Neutrophil (primary cell): ENCODE data around the gene BCORL1.

Experiments used
- H3K27ac ChIP-seq: fragments of 200-600 bp; sonication (generic); 2 replicates; pipeline ENCODE4 v1.5.1; 2016; ENCODE audit warnings: mild to moderate bottlenecking, moderate library complexity
- H3K27me3 ChIP-seq: fragments of 200-600 bp; sonication (generic); 2 replicates; pipeline ENCODE4 v1.6.0; 2016; ENCODE audit warnings: mild to moderate bottlenecking
- H3K36me3 ChIP-seq: fragments of 200-600 bp; sonication (generic); 2 replicates; pipeline ENCODE4 v1.5.1; 2017
- H3K4me1 ChIP-seq, 2 experiments: fragments of 200-600 bp in 1 of 2; sonication (generic) in 1 of 2; 1 replicate in 1 of 2; 2 replicates in 1 of 2; pipeline versions ENCODE4 v1.5.1 to v1.6.1; 2013 to 2016; ENCODE audit warnings: low read depth in 1 of 2, low read length in 1 of 2, mild to moderate bottlenecking in 1 of 2, moderate library complexity in 1 of 2; ENCODE audit not compliant: control insufficient read depth in 1 of 2, insufficient read depth in 1 of 2
- H3K4me3 ChIP-seq, 2 experiments: fragments of 200-600 bp in 1 of 2; sonication (generic) in 1 of 2; 1 replicate in 1 of 2; 2 replicates in 1 of 2; pipeline ENCODE4 v1.5.1; 2013 to 2016; ENCODE audit warnings: low read depth in 1 of 2, low read length in 1 of 2, mild to moderate bottlenecking in 1 of 2, moderate library complexity in 1 of 2
- H3K9me3 ChIP-seq: fragments of 200-600 bp; sonication (generic); 2 replicates; pipeline ENCODE4 v1.5.1; 2016
- TF ChIP-seq, protein P1 (sequence below): fragments of 200-600 bp; sonication (generic); IDR thresholded peaks from 2 replicates; pipeline ENCODE4 v1.5.1; 2016; ENCODE audit warnings: antibody characterized with exemption

The BCORL1 gene

DNA sequence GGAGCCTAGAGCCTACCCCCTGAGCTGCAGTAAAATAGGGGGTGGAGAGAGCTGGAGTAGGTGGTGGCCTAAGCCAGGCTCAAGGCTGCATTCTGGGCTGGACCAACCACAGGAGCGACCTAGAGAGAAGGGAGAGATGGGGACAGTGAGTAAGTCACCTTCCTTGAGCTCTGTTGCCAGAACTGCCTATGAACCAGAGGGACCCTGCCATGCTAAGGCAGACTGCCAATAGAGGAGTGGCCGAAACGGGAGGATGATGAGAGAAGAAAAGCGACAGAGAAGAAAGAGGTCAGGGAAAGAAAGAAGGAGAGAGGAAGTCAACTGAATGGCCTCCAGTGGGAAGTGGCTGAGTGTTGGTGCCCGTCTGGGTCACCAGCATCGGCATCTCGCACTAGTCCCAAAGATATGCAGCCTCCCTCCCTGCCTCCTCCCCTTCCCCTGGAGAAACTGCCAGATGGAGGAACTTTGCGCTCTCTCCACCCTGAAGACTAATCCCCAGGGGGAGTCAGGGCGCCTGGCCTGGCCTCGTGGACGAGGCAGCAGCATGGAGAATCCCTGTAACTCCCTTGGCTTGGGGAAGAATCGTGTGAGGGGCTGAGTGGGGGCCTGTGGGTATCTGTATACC is 99.1 kb downstream of the BCORL1 start:
- Histone ChIP-seq H3K36me3 (peaks cover 9% of the 10 kb centered on the region), H3K4me1 (peaks cover 55 to 66% of the 10 kb centered on the region in 2 experiments), H3K27me3 (no peaks in the 10 kb centered on the region), H3K9me3 (no peaks in the 10 kb centered on the region), H3K27ac (peak overlapping the region; percentile 97), H3K4me3 (peak overlapping the region; percentile 47 to 59)
- TF ChIP-seq, protein P1, sequence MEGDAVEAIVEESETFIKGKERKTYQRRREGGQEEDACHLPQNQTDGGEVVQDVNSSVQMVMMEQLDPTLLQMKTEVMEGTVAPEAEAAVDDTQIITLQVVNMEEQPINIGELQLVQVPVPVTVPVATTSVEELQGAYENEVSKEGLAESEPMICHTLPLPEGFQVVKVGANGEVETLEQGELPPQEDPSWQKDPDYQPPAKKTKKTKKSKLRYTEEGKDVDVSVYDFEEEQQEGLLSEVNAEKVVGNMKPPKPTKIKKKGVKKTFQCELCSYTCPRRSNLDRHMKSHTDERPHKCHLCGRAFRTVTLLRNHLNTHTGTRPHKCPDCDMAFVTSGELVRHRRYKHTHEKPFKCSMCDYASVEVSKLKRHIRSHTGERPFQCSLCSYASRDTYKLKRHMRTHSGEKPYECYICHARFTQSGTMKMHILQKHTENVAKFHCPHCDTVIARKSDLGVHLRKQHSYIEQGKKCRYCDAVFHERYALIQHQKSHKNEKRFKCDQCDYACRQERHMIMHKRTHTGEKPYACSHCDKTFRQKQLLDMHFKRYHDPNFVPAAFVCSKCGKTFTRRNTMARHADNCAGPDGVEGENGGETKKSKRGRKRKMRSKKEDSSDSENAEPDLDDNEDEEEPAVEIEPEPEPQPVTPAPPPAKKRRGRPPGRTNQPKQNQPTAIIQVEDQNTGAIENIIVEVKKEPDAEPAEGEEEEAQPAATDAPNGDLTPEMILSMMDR = no peak

DNA sequence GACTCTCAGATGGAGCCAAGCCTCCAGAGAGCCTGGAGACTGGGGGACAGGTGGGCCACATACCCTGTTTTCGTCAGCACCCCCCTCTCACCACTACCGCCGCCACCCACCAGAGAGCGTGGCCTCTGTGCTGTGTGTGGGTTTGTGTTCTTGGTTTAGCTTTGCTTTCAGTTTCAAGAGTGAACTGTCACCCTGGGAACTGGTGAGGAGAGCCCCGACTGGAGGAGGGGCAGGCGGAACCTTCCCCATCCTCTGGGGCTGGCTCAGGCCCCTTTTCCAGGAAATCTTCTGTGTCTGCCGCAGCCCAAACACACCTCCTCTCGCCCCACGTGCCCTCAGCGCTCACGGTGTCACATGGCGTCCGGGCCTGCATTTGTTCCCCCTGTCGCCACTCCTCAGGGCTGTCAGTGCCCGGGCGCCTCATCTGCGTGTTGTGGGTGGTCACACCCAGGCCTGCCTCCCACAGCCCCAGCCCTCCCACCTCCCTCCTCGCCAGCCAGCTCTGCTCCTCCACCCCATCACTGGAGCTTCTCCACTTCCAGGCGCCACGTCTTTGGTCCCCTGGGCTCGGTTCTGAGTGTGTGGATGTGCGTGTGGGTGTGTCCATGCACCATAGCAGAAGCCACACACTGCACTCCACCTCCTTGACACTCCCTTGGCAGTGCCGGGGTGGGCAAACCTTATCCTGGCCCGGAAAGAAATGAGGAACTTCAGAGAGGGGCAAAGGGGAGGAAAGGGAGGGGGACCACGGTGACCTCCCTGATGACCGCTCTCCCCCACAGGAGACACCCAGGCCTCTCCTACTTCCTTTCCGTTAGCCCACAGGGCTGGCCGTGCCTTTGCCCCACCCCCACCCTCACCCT is 100.0 kb downstream of the BCORL1 start:
- Histone ChIP-seq H3K4me1 (peaks cover 59 to 75% of the 10 kb centered on the region in 2 experiments), H3K36me3 (peaks cover 9% of the 10 kb centered on the region), H3K9me3 (no peaks in the 10 kb centered on the region), H3K27me3 (no peaks in the 10 kb centered on the region), H3K27ac (peak overlapping the region; percentile 97), H3K4me3 (peak overlapping the region; percentile 47 to 59)
- TF ChIP-seq, protein P1 = peak; percentile 69

DNA sequence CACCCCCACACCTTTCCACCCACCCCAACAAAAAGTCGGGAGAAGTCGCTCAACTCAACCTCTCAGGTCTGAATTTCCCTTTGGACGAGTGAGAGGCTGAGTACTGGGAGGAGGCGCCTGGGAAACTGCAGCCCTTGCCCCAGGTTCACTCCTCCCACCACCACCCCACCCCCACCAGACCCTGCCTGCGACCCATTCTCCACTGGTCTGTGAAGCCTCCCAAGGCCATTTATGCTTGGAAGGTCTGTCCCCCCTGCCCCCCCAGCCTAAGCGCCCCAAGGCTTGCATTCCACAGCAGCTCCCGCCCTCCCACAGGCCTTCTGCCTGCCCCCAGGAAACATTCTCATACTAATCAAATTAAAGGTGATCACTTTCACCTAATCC is 100.7 kb downstream of the BCORL1 start:
- TF ChIP-seq, protein P1 = no peak
- Histone ChIP-seq H3K4me3 (peak overlapping the region; percentile 59 to 68), H3K9me3 (no peaks in the 10 kb centered on the region), H3K36me3 (peaks cover 9% of the 10 kb centered on the region), H3K4me1 (peaks cover 66 to 82% of the 10 kb centered on the region in 2 experiments), H3K27me3 (no peaks in the 10 kb centered on the region), H3K27ac (peak overlapping the region; percentile 97)

DNA sequence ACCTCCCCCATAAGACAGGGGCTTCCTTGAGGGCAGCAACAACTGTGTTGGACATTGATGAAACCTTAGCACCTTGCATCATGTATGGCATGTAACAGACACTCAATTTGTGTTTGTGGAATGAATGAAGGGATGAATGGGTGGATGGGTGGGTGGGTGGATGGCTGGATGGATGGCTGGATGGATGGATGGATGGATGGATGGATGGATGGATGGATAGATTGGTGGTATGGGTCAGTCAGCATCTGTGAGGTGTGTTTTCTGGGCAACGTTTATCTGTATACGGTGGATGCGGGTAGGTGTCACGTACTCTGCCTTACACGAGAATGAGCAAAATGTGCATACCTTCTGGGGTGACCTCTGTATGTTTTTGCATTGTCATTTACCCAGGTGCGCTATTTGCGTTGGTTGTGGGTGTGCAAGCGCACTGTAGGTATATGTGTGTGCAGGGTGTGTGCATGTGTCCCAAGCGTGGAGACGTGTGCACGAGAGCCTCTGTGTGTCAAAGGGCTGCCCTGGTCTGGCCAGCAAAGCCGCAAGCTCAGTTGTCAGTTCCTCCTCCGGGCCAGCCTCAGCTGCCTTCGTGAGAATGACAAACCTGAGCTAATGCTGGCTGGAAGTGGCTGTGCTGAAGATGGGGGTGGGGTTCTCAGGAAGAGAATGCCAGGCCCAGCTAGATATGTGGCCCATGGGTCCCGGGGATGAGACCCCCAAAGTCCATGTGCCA is 101.4 kb downstream of the BCORL1 start:
- H3K9me3 ChIP-seq = no peaks in the 10 kb centered on the region
- peak overlapping the region; percentile 97 for H3K27ac ChIP-seq
- H3K4me1 ChIP-seq = peaks cover 73 to 89% of the 10 kb centered on the region in 2 experiments
- peak overlapping the region; percentile 59 to 68 for H3K4me3 ChIP-seq
- H3K36me3 ChIP-seq = peaks cover 9% of the 10 kb centered on the region
- no peaks in the 10 kb centered on the region for H3K27me3 ChIP-seq
- TF ChIP-seq, protein P1 = no peak

DNA sequence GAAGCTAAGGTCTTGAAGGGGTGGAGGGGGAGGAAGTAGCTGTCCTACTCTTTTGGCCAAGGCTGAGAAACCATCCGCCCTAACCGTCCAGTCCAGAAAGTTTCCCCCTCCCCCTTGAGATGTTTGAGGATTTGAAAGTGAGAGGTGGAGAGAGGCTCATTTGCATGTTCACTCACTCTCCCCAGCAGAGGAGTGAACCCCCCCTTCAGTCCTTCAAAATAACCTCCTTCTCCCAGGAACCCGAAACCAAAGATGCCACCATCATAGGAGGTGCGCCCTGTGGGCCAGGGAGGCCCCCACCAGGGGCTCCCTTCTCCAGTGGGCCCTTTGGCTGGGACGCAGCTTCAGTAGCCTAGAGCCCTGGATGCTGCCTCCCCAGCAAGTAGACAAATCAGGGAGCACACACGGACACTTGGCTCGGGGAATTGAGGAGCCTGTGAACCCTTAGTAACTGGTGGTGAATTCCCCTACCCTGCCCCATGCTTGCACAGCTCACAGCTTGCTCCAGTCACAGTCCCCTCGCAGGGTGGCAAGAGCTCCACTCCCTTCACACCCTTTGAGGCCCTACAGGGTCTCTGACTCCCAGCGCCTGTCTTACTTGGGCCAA is 102.3 kb downstream of the BCORL1 start:
- H3K4me3 ChIP-seq = peak overlapping the region; percentile 59 to 68
- peaks cover 81 to 94% of the 10 kb centered on the region in 2 experiments for H3K4me1 ChIP-seq
- peak overlapping the region; percentile 97 for H3K27ac ChIP-seq
- TF ChIP-seq, protein P1 = no peak
- no peaks in the 10 kb centered on the region for H3K27me3 ChIP-seq
- no peaks in the 10 kb centered on the region for H3K9me3 ChIP-seq
- peaks cover 9% of the 10 kb centered on the region for H3K36me3 ChIP-seq
